ENCODE results near the gene RAB3D. TPM values are rescaled to one million over a fixed set of nuclear protein-coding genes. Genes with fewer than 3 reads are reported as not detected.
"Not testable (repeated sequence)": the region's sequence is repeated elsewhere in the genome, so short reads cannot be mapped to it uniquely, and the experiment has no call there.

RAB3D gene
- total and polyA plus RNA-seq, 5 donors from 2014 or later, result 5.1 to 13.4 (median 6.5) TPM

- Histone ChIP-seq H3K27me3 (ENCODE audit: control insufficient read depth, insufficient read depth, low read length) (no peaks in the 10 kb centered on the region), H3K4me1 (ENCODE audit: control insufficient read depth, insufficient read depth, low read length, poor library complexity, severe bottlenecking) (peaks cover 11% of the 10 kb centered on the region), H3K4me3 (ENCODE audit: low read depth, low read length) (no peak overlapping the region), H3K9me3 (ENCODE audit: control insufficient read depth in 2 of 2, low read length in 2 of 2) (no peaks in the 10 kb centered on the region), H3K36me3 (ENCODE audit: control insufficient read depth, insufficient read depth, low read length) (peaks cover 8% of the 10 kb centered on the region), H3K27ac (ENCODE audit: insufficient read depth, low read length, poor library complexity, severe bottlenecking) (no peak overlapping the region)
- Mint-ChIP-seq H3K9me3 (no peaks in the 10 kb centered on the region), H3K4me3 (no peak overlapping the region), H3K27ac (peak overlapping the region in 1 of 3 donors; percentile 63), H3K27me3 (peaks cover 4% of the 10 kb centered on the region), H3K4me1 (peaks cover 0 to 25% (median 15%) of the 10 kb centered on the region in 4 donors), H3K36me3 (peaks cover 11% of the 10 kb centered on the region)
- ATAC-seq (ENCODE audit: low read depth in 2 of 2) (no peak), DNase-seq (no peak)
These were observed 17.0 kb downstream of the RAB3D start for GRCh38 chr19:11322269-11323024.

GRCh38 chr19:11321191-11322126, 18.0 kb downstream of the RAB3D start:
- Mint-ChIP-seq H3K27ac (peak overlapping the region; percentile 34 to 69 (median 63)), H3K36me3 (peaks cover 10% of the 10 kb centered on the region), H3K27me3 (peaks cover 4% of the 10 kb centered on the region), H3K9me3 (no peaks in the 10 kb centered on the region), H3K4me1 (peaks cover 0 to 25% (median 15%) of the 10 kb centered on the region in 4 donors), H3K4me3 (no peak overlapping the region)
- H3K27ac ChIP-seq (ENCODE audit: insufficient read depth, low read length, poor library complexity, severe bottlenecking), result no peak overlapping the region
- no peak overlapping the region for H3K4me3 ChIP-seq (ENCODE audit: low read depth, low read length)
- peaks cover 11% of the 10 kb centered on the region for H3K4me1 ChIP-seq (ENCODE audit: control insufficient read depth, insufficient read depth, low read length, poor library complexity, severe bottlenecking)
- no peaks in the 10 kb centered on the region for H3K9me3 ChIP-seq (ENCODE audit: control insufficient read depth in 2 of 2, low read length in 2 of 2)
- H3K27me3 ChIP-seq (ENCODE audit: control insufficient read depth, insufficient read depth, low read length), result no peaks in the 10 kb centered on the region
- no peak for ATAC-seq (ENCODE audit: low read depth in 2 of 2)
- DNase-seq, result peak in 1 of 3 donors; percentile 12
- peaks cover 3% of the 10 kb centered on the region for H3K36me3 ChIP-seq (ENCODE audit: control insufficient read depth, insufficient read depth, low read length)

- H3K27me3 Mint-ChIP-seq; H3K9me3 ChIP-seq (ENCODE audit: control insufficient read depth in 2 of 2, low read length in 2 of 2); ATAC-seq (ENCODE audit: low read depth in 2 of 2); H3K27ac Mint-ChIP-seq; H3K36me3 ChIP-seq (ENCODE audit: control insufficient read depth, insufficient read depth, low read length); H3K27me3 ChIP-seq (ENCODE audit: control insufficient read depth, insufficient read depth, low read length); H3K4me3 ChIP-seq (ENCODE audit: low read depth, low read length); DNase-seq; H3K9me3 Mint-ChIP-seq; H3K27ac ChIP-seq (ENCODE audit: insufficient read depth, low read length, poor library complexity, severe bottlenecking): not testable (repeated sequence)
- peaks cover 11% of the 10 kb centered on the region for H3K4me1 ChIP-seq (ENCODE audit: control insufficient read depth, insufficient read depth, low read length, poor library complexity, severe bottlenecking)
- peak overlapping the region in 1 of 4 donors; percentile 43 for H3K4me3 Mint-ChIP-seq
- peaks cover 0 to 25% (median 15%) of the 10 kb centered on the region in 4 donors for H3K4me1 Mint-ChIP-seq
- H3K36me3 Mint-ChIP-seq, result peaks cover 10% of the 10 kb centered on the region
These were observed 19.0 kb downstream of the RAB3D start for GRCh38 chr19:11320278-11320995.

GRCh38 chr19:11306337-11306736, 33.1 kb downstream of the RAB3D start:
- no peaks in the 10 kb centered on the region for H3K9me3 Mint-ChIP-seq
- Histone ChIP-seq H3K27me3 (ENCODE audit: control insufficient read depth, insufficient read depth, low read length) (no peaks in the 10 kb centered on the region), H3K9me3 (ENCODE audit: control insufficient read depth in 2 of 2, low read length in 2 of 2) (no peaks in the 10 kb centered on the region), H3K4me3 (ENCODE audit: low read depth, low read length) (no peak overlapping the region), H3K36me3 (ENCODE audit: control insufficient read depth, insufficient read depth, low read length) (no peaks in the 10 kb centered on the region), H3K4me1 (ENCODE audit: control insufficient read depth, insufficient read depth, low read length, poor library complexity, severe bottlenecking) (no peaks in the 10 kb centered on the region), H3K27ac (ENCODE audit: insufficient read depth, low read length, poor library complexity, severe bottlenecking) (no peak overlapping the region)
- H3K4me3 Mint-ChIP-seq, result no peak overlapping the region
- H3K27ac Mint-ChIP-seq, result no peak overlapping the region
- H3K36me3 Mint-ChIP-seq, result no peaks in the 10 kb centered on the region
- no peak for ATAC-seq (ENCODE audit: low read depth in 2 of 2)
- peaks cover 10% of the 10 kb centered on the region for H3K27me3 Mint-ChIP-seq
- no peak for DNase-seq
- no peaks in the 10 kb centered on the region for H3K4me1 Mint-ChIP-seq

DNA sequence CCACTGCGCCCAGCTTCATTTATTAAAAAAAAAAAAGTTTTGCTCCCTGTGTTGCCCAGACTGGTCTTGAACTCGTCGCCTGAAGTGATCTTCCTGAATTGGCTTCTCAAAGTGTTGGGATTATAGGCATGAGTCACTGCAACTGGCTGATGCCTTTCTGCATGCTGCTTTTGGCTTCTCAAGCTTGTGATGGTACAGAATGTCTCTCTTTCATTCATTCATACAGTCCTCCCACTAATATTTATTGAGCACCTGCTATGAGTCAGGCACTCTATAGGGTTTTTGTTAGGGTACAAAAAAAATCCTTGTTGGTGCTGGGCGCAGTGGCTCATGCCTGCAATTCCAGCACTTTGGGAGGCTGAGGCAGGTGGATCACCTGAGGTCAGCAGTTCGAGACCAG, 34.5 kb downstream of the RAB3D start:
- Mint-ChIP-seq H3K36me3 (no peaks in the 10 kb centered on the region), H3K27me3 (peaks cover 10% of the 10 kb centered on the region), H3K9me3 (no peaks in the 10 kb centered on the region), H3K4me1 (no peaks in the 10 kb centered on the region), H3K27ac (no peak overlapping the region), H3K4me3 (no peak overlapping the region)
- Histone ChIP-seq H3K27me3 (ENCODE audit: control insufficient read depth, insufficient read depth, low read length) (no peaks in the 10 kb centered on the region), H3K4me3 (ENCODE audit: low read depth, low read length) (no peak overlapping the region), H3K9me3 (ENCODE audit: control insufficient read depth in 2 of 2, low read length in 2 of 2) (no peaks in the 10 kb centered on the region), H3K4me1 (ENCODE audit: control insufficient read depth, insufficient read depth, low read length, poor library complexity, severe bottlenecking) (no peaks in the 10 kb centered on the region), H3K36me3 (ENCODE audit: control insufficient read depth, insufficient read depth, low read length) (no peaks in the 10 kb centered on the region), H3K27ac (ENCODE audit: insufficient read depth, low read length, poor library complexity, severe bottlenecking) (no peak overlapping the region)
- DNase-seq (no peak), ATAC-seq (ENCODE audit: low read depth in 2 of 2) (no peak)

DNA sequence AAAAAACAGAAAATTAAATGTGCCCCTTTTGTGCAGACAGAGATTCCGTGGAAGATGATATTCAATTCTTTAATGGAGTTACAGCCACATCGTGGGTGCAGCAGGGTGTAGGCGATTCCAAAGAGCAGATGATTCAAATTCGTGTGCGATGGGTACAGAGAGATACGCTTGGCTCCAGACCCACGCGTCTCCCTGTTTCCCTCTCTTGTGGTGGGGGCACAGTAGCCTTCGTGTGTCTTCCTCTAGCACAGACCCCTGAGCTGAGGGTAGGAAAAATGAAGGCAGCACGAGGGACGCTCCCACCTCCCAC, 38.7 kb downstream of the RAB3D start:
- no peaks in the 10 kb centered on the region for H3K4me1 ChIP-seq (ENCODE audit: control insufficient read depth, insufficient read depth, low read length, poor library complexity, severe bottlenecking)
- H3K4me3 Mint-ChIP-seq, result peak overlapping the region in 1 of 4 donors; percentile 23
- no peaks in the 10 kb centered on the region for H3K27me3 ChIP-seq (ENCODE audit: control insufficient read depth, insufficient read depth, low read length)
- H3K9me3 Mint-ChIP-seq, result no peaks in the 10 kb centered on the region
- DNase-seq (no peak), ATAC-seq (ENCODE audit: low read depth in 2 of 2) (no peak)
- no peaks in the 10 kb centered on the region for H3K36me3 Mint-ChIP-seq
- H3K27ac ChIP-seq (ENCODE audit: insufficient read depth, low read length, poor library complexity, severe bottlenecking), result no peak overlapping the region
- H3K4me3 ChIP-seq (ENCODE audit: low read depth, low read length), result no peak overlapping the region
- peaks cover 11% of the 10 kb centered on the region for H3K27me3 Mint-ChIP-seq
- no peaks in the 10 kb centered on the region for H3K36me3 ChIP-seq (ENCODE audit: control insufficient read depth, insufficient read depth, low read length)
- no peaks in the 10 kb centered on the region for H3K4me1 Mint-ChIP-seq
- peak overlapping the region in 1 of 3 donors; percentile 14 for H3K27ac Mint-ChIP-seq
- H3K9me3 ChIP-seq (ENCODE audit: control insufficient read depth in 2 of 2, low read length in 2 of 2), result no peaks in the 10 kb centered on the region

DNA sequence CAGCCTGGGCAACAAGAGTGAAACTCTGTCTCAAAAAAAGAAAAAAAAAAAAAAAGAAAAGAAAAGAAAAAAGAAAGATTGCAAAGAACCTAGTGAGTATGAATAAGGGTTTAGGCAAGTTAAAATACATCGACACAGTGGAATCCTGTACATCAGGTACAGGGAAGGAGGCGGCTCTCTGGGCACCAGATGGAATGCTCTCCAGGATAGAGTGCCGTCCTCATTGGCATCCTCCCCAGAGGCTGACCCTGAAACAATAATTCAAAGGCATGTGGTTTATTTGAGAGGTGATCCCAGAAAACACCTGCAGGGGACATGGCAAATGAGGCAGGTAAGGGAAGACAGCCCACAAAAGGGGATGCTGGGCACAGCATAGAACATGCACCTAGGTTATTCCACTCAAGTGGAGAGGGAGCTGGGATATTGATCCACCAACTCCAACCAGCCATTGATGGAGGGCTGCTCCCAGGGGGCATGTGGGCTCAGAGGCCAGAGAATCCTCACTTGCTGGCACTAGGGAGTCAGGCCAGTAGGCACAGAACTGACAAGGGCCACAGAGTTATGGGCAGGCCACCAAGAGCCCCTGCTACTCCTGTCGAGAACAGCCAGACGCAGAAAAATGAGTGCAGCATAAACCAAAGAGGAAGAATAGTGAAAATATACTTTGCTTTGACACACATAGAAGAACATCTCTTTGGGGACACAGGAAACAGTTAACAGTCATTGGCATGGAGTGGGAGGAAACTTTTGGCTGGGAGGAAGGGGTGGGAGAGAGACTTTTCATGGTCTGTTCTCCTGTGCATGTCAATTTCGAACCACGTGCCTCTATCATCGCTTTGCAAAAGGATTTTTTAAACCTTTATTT, 39.3 kb downstream of the RAB3D start:
- H3K4me1 ChIP-seq (ENCODE audit: control insufficient read depth, insufficient read depth, low read length, poor library complexity, severe bottlenecking), result no peaks in the 10 kb centered on the region
- no peak for ATAC-seq (ENCODE audit: low read depth in 2 of 2)

More for the DNA sequence above, 39.3 kb downstream of the RAB3D start:
- Mint-ChIP-seq H3K9me3 (no peaks in the 10 kb centered on the region), H3K27ac (no peak overlapping the region), H3K4me1 (no peaks in the 10 kb centered on the region), H3K36me3 (no peaks in the 10 kb centered on the region), H3K4me3 (peak overlapping the region in 1 of 4 donors; percentile 23), H3K27me3 (peaks cover 12% of the 10 kb centered on the region)
- Histone ChIP-seq H3K27ac (ENCODE audit: insufficient read depth, low read length, poor library complexity, severe bottlenecking) (no peak overlapping the region), H3K27me3 (ENCODE audit: control insufficient read depth, insufficient read depth, low read length) (no peaks in the 10 kb centered on the region), H3K4me3 (ENCODE audit: low read depth, low read length) (no peak overlapping the region), H3K9me3 (ENCODE audit: control insufficient read depth in 2 of 2, low read length in 2 of 2) (no peaks in the 10 kb centered on the region), H3K36me3 (ENCODE audit: control insufficient read depth, insufficient read depth, low read length) (no peaks in the 10 kb centered on the region)
- DNase-seq, result no peak
